Activated T-helper 2 cell treated with anti-CD3 and anti-CD28 coated beads, Interferon-gamma antibody, Interleukin-2, Interleukin-4, amounts not matched to agents 10 μg/mL and 5 μg/mL and 100 μg/mL, durations not matched to agents 14 hours and 24 hours and 36 hours (primary cell): ENCODE data around the gene NANOS3. TPM values are rescaled to one million over a fixed set of nuclear protein-coding genes. Genes with fewer than 3 reads are reported as not detected.
A peak's percentile ranks its signal among the peaks of the same experiment; 100 is the strongest.

Source experiments
- DNase-seq: peaks from one replicate; pipeline ENCODE4 v3.0.0; 2021; ENCODE audit warnings: low spot score
- H3K27ac Mint-ChIP-seq: one replicate; pipeline ENCODE4 v1.8.0; 2021; ENCODE audit warnings: mixed read lengths
- H3K27me3 Mint-ChIP-seq: one replicate; pipeline ENCODE4 v1.8.0; 2021; ENCODE audit warnings: low read depth, mixed read lengths
- H3K36me3 Mint-ChIP-seq: one replicate; pipeline ENCODE4 v1.8.0; 2021; ENCODE audit warnings: low read depth, mixed read lengths
- H3K4me1 Mint-ChIP-seq: one replicate; pipeline ENCODE4 v1.8.0; 2021; ENCODE audit warnings: low read depth, mixed read lengths
- H3K4me3 Mint-ChIP-seq: one replicate; pipeline ENCODE4 v1.8.0; 2021; ENCODE audit warnings: low read depth, mild to moderate bottlenecking, moderate library complexity, mixed read lengths
- H3K9me3 Mint-ChIP-seq: one replicate; pipeline ENCODE4 v1.8.0; 2021; ENCODE audit warnings: mixed read lengths
- intact Hi-C: fragments of 100-400 bp; cut with micrococcal nuclease; formaldehyde crosslinking; loops from one replicate; pipeline ENCODE4 v1.15.1; 2023
- total RNA-seq: library from RNA; stranded (reverse); gene quantifications from 2 replicates; pipeline ENCODE4 v1.2.3, GENCODE V29; 2022

Gene NANOS3
- total RNA-seq, 1 donor from 2014 or later: 1.8 TPM

- no peak for DNase-seq
- no peaks in the 10 kb centered on the region for H3K9me3 Mint-ChIP-seq
- no peaks in the 10 kb centered on the region for H3K27me3 Mint-ChIP-seq
- H3K36me3 Mint-ChIP-seq: peaks cover 3% of the 10 kb centered on the region
- intact Hi-C loops: no loop called here
- no peak overlapping the region for H3K27ac Mint-ChIP-seq
- H3K4me3 Mint-ChIP-seq: no peak overlapping the region
- no peaks in the 10 kb centered on the region for H3K4me1 Mint-ChIP-seq
These were observed 13.2 kb downstream of the NANOS3 start for GRCh38 chr19:13890136-13890535.

- H3K4me3 Mint-ChIP-seq: no peak overlapping the region
- H3K27me3 Mint-ChIP-seq: no peaks in the 10 kb centered on the region
- H3K36me3 Mint-ChIP-seq: peaks cover 3% of the 10 kb centered on the region
- DNase-seq: no peak
- H3K4me1 Mint-ChIP-seq: no peaks in the 10 kb centered on the region
- H3K27ac Mint-ChIP-seq: no peak overlapping the region
- H3K9me3 Mint-ChIP-seq: no peaks in the 10 kb centered on the region
- intact Hi-C loops: no loop called here
These were observed 15.9 kb downstream of the NANOS3 start for GRCh38 chr19:13892870-13893269.

- intact Hi-C loops: no loop called here
- Mint-ChIP-seq H3K4me3 (no peak overlapping the region), H3K9me3 (no peaks in the 10 kb centered on the region), H3K27me3 (no peaks in the 10 kb centered on the region), H3K27ac (no peak overlapping the region), H3K36me3 (peaks cover 3% of the 10 kb centered on the region), H3K4me1 (no peaks in the 10 kb centered on the region)
- DNase-seq: no peak
These were observed 17.6 kb downstream of the NANOS3 start for GRCh38 chr19:13894552-13894951.

GRCh38 chr19:13896227-13896626, 19.3 kb downstream of the NANOS3 start:
- Mint-ChIP-seq H3K27ac (no peak overlapping the region), H3K27me3 (no peaks in the 10 kb centered on the region), H3K4me3 (no peak overlapping the region), H3K4me1 (no peaks in the 10 kb centered on the region), H3K9me3 (no peaks in the 10 kb centered on the region), H3K36me3 (peaks cover 3% of the 10 kb centered on the region)
- intact Hi-C loops: no loop called here
- no peak for DNase-seq

- DNase-seq: no peak
- Mint-ChIP-seq H3K4me1 (no peaks in the 10 kb centered on the region), H3K27me3 (no peaks in the 10 kb centered on the region), H3K9me3 (no peaks in the 10 kb centered on the region), H3K4me3 (no peak overlapping the region), H3K27ac (no peak overlapping the region), H3K36me3 (no peaks in the 10 kb centered on the region)
- intact Hi-C loops: no loop called here
These were observed 22.5 kb downstream of the NANOS3 start for GRCh38 chr19:13899393-13899792.

GRCh38 chr19:13899912-13900584, 23.1 kb downstream of the NANOS3 start:
- no peak for DNase-seq
- H3K36me3 Mint-ChIP-seq: peaks cover 3% of the 10 kb centered on the region
- H3K4me3 Mint-ChIP-seq: no peak overlapping the region
- H3K27me3 Mint-ChIP-seq: no peaks in the 10 kb centered on the region
- peaks cover 3% of the 10 kb centered on the region for H3K4me1 Mint-ChIP-seq
- H3K9me3 Mint-ChIP-seq: no peaks in the 10 kb centered on the region
- H3K27ac Mint-ChIP-seq: no peak overlapping the region
- intact Hi-C loops: no loop called here

GRCh38 chr19:13902993-13903555, 26.1 kb downstream of the NANOS3 start:
- Mint-ChIP-seq H3K27me3 (no peaks in the 10 kb centered on the region), H3K9me3 (no peaks in the 10 kb centered on the region), H3K4me3 (no peak overlapping the region), H3K4me1 (peaks cover 16% of the 10 kb centered on the region), H3K36me3 (peaks cover 3% of the 10 kb centered on the region), H3K27ac (no peak overlapping the region)
- no peak for DNase-seq
- intact Hi-C loops: no loop called here

GRCh38 chr19:13905634-13906520, 28.9 kb downstream of the NANOS3 start, which contains the start of the genes BRME1 and CC2D1A:
Gene BRME1 (minus strand): TSS chr19:13906117. CDS start chr19:13904892, 1,225 bp downstream.
Gene CC2D1A (plus strand): TSS chr19:13906201. CDS start chr19:13906442, 241 bp downstream.
- H3K27me3 Mint-ChIP-seq: no peaks in the 10 kb centered on the region
- intact Hi-C loops: no loop called here
- no peaks in the 10 kb centered on the region for H3K9me3 Mint-ChIP-seq
- peak; percentile 93 for DNase-seq
- peaks cover 13% of the 10 kb centered on the region for H3K36me3 Mint-ChIP-seq
- H3K4me3 Mint-ChIP-seq: peak within 1 kb of the TSS; percentile 82
- peak within 1 kb of the TSS; percentile 86 for H3K27ac Mint-ChIP-seq
- H3K4me1 Mint-ChIP-seq: peaks cover 16% of the 10 kb centered on the region

- Mint-ChIP-seq H3K4me1 (peaks cover 16% of the 10 kb centered on the region), H3K4me3 (peak overlapping the region; percentile 82), H3K27ac (peak overlapping the region; percentile 70), H3K36me3 (peaks cover 14% of the 10 kb centered on the region), H3K27me3 (no peaks in the 10 kb centered on the region), H3K9me3 (no peaks in the 10 kb centered on the region)
- DNase-seq: no peak
- intact Hi-C loops: no loop called here
These were observed 29.6 kb downstream of the NANOS3 start for GRCh38 chr19:13906521-13906904.

- Mint-ChIP-seq H3K27ac (peak overlapping the region; percentile 70), H3K36me3 (peaks cover 15% of the 10 kb centered on the region), H3K4me3 (peak overlapping the region; percentile 82), H3K9me3 (no peaks in the 10 kb centered on the region), H3K27me3 (no peaks in the 10 kb centered on the region), H3K4me1 (peaks cover 16% of the 10 kb centered on the region)
- intact Hi-C loops: no loop called here
- no peak for DNase-seq
These were observed 30.0 kb downstream of the NANOS3 start for GRCh38 chr19:13906910-13907309.

- no peak overlapping the region for H3K4me3 Mint-ChIP-seq
- intact Hi-C loops: no loop called here
- DNase-seq: no peak
These were observed 31.7 kb downstream of the NANOS3 start for GRCh38 chr19:13908674-13909073.

GRCh38 chr19:13909430-13909829, 32.5 kb downstream of the NANOS3 start:
- H3K4me3 Mint-ChIP-seq: no peak overlapping the region
- intact Hi-C loops: no loop called here
- H3K4me1 Mint-ChIP-seq: peaks cover 16% of the 10 kb centered on the region
- no peak for DNase-seq
- no peak overlapping the region for H3K27ac Mint-ChIP-seq
- peaks cover 22% of the 10 kb centered on the region for H3K36me3 Mint-ChIP-seq
- H3K27me3 Mint-ChIP-seq: no peaks in the 10 kb centered on the region
- H3K9me3 Mint-ChIP-seq: no peaks in the 10 kb centered on the region

More at GRCh38 chr19:13908674-13909073, 31.7 kb downstream of the NANOS3 start:
- no peaks in the 10 kb centered on the region for H3K27me3 Mint-ChIP-seq
- H3K36me3 Mint-ChIP-seq: peaks cover 22% of the 10 kb centered on the region
- H3K4me1 Mint-ChIP-seq: peaks cover 16% of the 10 kb centered on the region
- no peaks in the 10 kb centered on the region for H3K9me3 Mint-ChIP-seq
- H3K27ac Mint-ChIP-seq: no peak overlapping the region

- intact Hi-C loops: no loop called here
- peaks cover 30% of the 10 kb centered on the region for H3K36me3 Mint-ChIP-seq
- no peaks in the 10 kb centered on the region for H3K27me3 Mint-ChIP-seq
- H3K4me1 Mint-ChIP-seq: no peaks in the 10 kb centered on the region
- DNase-seq: no peak
- H3K9me3 Mint-ChIP-seq: no peaks in the 10 kb centered on the region
- no peak overlapping the region for H3K4me3 Mint-ChIP-seq
- no peak overlapping the region for H3K27ac Mint-ChIP-seq
These were observed 36.4 kb downstream of the NANOS3 start for GRCh38 chr19:13913352-13913751.
